ENCODE measurements around the gene GUCA2B.

Gene GUCA2B

DNA sequence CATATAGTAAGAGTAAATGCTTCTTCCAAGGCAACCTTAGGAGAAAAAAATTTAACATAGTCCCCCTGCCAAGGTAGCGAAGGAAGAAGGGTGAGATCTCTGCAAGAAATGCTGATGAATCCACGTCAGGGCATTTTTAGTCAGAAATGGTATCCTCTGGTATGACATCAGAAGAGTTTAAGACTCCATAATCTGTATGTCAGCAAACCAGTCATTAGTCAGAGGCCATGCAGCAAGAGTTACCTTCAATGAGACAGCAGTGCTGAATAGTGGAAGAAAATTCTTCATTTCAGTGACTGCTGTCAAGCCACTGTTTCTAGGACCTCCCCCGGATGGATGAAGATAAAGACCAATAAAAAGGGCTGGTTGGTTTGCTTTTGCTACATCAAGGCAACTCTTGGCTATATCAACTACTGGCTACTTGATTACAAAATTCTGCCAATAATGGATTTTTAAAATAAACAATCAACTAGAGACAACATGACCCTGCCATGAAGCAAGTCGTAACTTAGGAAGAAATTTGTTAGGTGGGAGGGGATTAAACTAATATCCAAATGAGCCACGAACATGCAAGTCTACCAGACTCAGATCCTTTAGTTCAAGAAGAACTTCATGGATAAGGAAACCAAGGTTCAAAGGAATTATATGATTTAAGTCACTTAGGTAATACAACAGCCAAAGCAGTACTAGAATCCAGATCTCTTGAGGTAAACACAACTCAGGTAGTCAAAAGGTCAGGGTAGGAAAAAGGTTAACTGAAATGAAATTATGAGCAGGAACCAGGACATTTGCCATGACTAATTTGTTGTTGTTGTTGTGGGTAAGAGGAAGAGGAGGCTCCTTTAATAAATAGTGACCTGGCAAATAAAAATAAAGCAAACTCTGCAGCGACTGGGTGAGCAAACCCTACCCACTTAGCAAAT lies 37.0 kb downstream of the GUCA2B start:
- peaks cover 8% of the 10 kb centered on the region for H3K4me1 ChIP-seq (ENCODE audit: insufficient read depth, low read length)
- H3K9me3 ChIP-seq (ENCODE audit: low read length) = peaks cover 2% of the 10 kb centered on the region
- H2AFZ ChIP-seq (ENCODE audit: low read depth, low read length) = no peak overlapping the region
- H3K36me3 ChIP-seq (ENCODE audit: insufficient read depth, low read length) = peaks cover 73% of the 10 kb centered on the region
- H3K27me3 ChIP-seq (ENCODE audit: insufficient read depth, low read length) = no peaks in the 10 kb centered on the region
- no peak overlapping the region for H3K4me3 ChIP-seq (ENCODE audit: low read length)

DNA sequence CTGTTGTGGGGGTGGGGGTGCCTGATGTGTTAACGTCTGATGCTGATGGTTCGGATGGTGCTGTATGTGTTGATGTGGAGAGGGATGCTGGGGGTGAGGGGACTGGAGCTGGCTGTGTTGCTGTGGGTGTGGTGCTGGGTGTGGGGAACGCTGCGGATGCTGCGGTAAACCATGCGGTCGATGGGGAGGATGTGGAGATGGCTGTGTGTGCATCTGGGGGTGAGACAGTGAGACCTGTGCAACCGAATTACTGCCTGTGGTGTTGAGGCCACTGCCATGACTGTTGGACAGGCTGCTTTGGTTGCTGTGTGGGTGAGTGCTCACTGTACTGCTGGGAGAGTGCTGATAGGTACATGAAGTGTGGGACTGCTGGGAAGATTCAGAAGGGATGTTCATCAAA lies 38.1 kb downstream of the GUCA2B start:
- peaks cover 5% of the 10 kb centered on the region for H3K4me1 ChIP-seq (ENCODE audit: insufficient read depth, low read length)
- no peaks in the 10 kb centered on the region for H3K27me3 ChIP-seq (ENCODE audit: insufficient read depth, low read length)
- H2AFZ ChIP-seq (ENCODE audit: low read depth, low read length) = no peak overlapping the region
- no peak overlapping the region for H3K4me3 ChIP-seq (ENCODE audit: low read length)
- peaks cover 2% of the 10 kb centered on the region for H3K9me3 ChIP-seq (ENCODE audit: low read length)
- peaks cover 67% of the 10 kb centered on the region for H3K36me3 ChIP-seq (ENCODE audit: insufficient read depth, low read length)

DNA sequence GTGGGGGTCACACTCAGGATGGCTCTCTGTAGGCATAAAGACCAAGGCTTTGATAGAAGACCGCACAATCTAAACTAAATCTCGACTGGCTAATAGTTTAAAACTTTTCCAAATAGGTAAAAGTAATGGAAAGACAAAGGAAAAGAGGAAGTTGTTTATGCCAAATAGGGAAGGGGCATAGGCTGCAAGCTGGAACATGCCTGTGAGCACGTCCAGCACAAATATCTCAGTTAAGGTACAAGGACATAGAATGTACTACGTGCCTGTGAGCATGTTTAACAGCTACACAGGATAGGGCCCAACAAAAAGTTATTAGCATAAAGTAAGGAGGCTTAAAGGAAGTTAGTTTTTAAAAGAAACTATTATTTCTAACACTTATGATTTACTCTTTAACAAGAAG lies 38.9 kb downstream of the GUCA2B start:
- Histone ChIP-seq H3K9me3 (ENCODE audit: low read length) (peaks cover 2% of the 10 kb centered on the region), H3K27me3 (ENCODE audit: insufficient read depth, low read length) (no peaks in the 10 kb centered on the region), H2AFZ (ENCODE audit: low read depth, low read length) (no peak overlapping the region), H3K4me1 (ENCODE audit: insufficient read depth, low read length) (no peaks in the 10 kb centered on the region), H3K4me3 (ENCODE audit: low read length) (no peak overlapping the region), H3K36me3 (ENCODE audit: insufficient read depth, low read length) (peaks cover 68% of the 10 kb centered on the region)

DNA sequence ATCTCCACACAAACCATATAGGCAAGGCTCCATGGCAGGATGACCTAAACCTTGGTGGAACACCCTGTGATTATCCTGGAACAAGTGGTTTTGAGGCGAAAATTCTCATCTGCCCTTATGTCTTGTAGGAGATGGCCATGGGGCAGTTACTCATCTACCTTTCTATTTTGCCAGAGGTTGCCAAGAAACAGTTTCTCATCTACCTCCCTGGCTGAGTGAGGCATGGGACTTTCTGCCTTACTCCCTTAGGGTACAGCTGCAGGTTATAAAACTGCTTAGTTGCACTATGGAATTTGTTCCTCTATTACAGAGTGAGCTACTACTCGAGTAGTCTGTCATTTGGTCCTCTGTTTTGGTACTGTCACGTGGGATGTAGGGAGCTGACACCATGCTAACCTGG lies 42.6 kb downstream of the GUCA2B start:
- Histone ChIP-seq H3K36me3 (ENCODE audit: insufficient read depth, low read length) (peaks cover 60% of the 10 kb centered on the region), H2AFZ (ENCODE audit: low read depth, low read length) (no peak overlapping the region), H3K4me3 (ENCODE audit: low read length) (no peak overlapping the region), H3K27me3 (ENCODE audit: insufficient read depth, low read length) (no peaks in the 10 kb centered on the region), H3K4me1 (ENCODE audit: insufficient read depth, low read length) (no peaks in the 10 kb centered on the region), H3K9me3 (ENCODE audit: low read length) (peaks cover 4% of the 10 kb centered on the region)

DNA sequence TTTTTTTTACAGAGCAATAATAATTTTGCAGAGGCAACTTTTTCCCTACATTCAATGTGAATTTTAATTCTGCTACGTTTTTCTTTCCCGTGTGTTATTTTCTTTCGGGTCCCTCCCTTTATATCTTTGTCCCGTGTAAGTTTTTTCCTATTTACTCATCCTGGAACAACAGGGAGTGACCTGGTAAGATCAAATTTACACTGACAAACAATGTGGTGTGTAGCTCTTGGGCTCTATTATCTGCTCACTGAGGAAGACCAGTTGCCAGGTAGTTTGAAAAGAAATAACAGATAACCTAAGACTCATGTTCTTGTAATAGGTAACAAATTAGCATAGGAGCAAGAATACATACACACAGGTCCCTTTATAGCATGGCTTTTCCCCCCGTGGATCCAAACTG lies 45.0 kb downstream of the GUCA2B start:
- Histone ChIP-seq H2AFZ (ENCODE audit: low read depth, low read length) (no peak overlapping the region), H3K4me3 (ENCODE audit: low read length) (no peak overlapping the region), H3K4me1 (ENCODE audit: insufficient read depth, low read length) (no peaks in the 10 kb centered on the region), H3K9me3 (ENCODE audit: low read length) (peaks cover 12% of the 10 kb centered on the region), H3K36me3 (ENCODE audit: insufficient read depth, low read length) (peaks cover 57% of the 10 kb centered on the region), H3K27me3 (ENCODE audit: insufficient read depth, low read length) (no peaks in the 10 kb centered on the region)

DNA sequence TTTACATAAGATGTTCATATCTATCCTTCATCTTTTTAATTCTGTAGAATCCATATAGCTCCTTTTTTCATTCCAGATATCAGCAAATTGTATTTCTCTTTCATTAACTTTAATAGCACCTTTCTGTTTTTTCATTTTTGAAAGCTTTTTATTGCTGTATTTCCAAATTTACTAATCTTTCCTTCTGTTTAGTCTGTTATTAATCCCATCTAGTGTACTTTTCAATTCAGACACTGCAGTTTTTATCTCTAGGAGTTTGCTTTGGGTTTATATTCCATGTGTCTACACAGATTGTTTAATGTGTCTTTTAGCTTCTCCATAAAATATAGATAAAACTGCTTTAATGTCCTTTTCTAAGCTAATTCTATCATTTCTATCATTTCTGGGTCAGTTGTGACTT lies 48.8 kb downstream of the GUCA2B start:
- H3K36me3 ChIP-seq (ENCODE audit: insufficient read depth, low read length) = peaks cover 47% of the 10 kb centered on the region
- peaks cover 17% of the 10 kb centered on the region for H3K9me3 ChIP-seq (ENCODE audit: low read length)
- no peaks in the 10 kb centered on the region for H3K27me3 ChIP-seq (ENCODE audit: insufficient read depth, low read length)
- H2AFZ ChIP-seq (ENCODE audit: low read depth, low read length) = no peak overlapping the region
- H3K4me3 ChIP-seq (ENCODE audit: low read length) = no peak overlapping the region
- H3K4me1 ChIP-seq (ENCODE audit: insufficient read depth, low read length) = no peaks in the 10 kb centered on the region

Data from neuron (in vitro differentiated cells).